Measurements from ENCODE around the gene PTEN.

PTEN gene

DNA sequence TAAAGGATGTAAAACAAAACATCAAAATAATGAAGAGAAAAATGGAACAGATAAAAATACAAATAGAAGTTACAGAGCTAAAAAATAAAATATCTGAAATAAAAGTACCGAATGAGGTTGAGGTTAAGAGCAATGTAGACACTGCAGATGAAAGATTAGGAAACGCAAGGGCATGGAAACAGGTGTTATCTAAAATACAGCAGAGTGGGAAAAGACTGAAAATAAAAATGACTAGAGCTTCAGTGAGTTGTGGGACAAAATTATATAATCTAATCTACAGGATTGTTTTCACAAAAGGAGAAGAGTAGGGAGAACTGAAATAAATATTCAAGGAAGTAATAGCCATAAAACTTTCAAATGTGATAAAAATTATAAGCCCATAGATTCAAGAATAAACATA lies 123.8 kb downstream of the PTEN start:
- no peak for DNase-seq

DNA sequence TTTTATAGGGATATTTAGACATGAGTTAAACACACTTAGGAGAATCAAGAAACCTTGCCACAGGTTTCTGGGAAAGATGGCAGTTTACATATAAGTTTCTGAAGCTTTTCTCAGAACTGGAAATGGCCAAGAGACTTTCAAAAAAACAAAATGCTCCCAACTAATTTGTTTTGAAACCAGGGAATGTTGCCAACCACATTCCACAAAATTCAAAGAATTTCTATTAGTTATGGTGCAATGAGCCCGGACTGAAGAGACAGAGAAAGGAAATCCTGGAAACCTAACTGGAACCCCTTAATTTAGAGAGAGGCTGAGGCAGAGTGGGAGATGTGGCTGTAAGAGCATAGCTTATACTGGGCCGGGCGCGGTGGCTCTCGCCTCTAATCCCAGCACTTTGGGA lies 128.5 kb downstream of the PTEN start:
- DNase-seq = no peak

DNA sequence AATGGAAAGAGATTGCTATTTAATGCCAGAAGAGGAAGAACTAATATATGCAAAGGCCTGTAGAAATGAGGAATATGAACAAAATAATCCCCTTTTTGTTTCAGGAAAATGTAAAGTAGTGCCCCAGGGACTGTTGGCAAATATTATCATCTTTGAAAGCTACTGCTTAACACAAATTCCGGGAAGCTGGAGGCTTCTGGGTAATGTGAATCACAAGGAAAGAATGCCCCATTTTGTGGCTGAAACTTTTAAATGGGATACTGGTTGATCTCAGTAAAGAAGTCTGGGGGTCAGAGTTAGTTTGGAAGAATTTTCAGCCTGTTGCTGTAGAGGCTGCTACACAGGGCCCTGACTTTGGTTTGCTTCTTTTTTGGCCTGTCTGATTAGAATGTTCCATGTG lies 141.0 kb downstream of the PTEN start:
- no peak for DNase-seq

DNA sequence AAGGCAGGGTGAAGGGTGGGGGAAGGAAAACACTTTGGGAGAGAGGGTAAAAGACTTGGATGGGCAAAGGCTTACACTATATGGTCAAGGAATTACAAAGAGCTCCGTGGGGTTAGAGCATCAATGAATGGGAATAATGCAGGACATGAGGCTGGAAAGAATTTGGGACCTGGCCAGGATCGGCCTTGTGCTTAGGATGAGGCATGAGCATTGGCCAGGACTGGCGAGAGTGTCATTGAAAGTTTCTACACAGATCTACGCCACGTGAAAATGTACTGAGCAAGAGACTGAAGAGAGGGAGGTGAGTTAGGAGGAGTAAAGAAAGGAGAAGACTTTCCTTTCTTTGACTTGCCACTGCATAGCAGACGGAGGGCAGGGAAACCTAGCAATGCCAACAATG lies 142.8 kb downstream of the PTEN start:
- DNase-seq = no peak

- no peak for DNase-seq
These were observed 145.5 kb downstream of the PTEN start for GRCh38 chr10:88008866-88009470.

- DNase-seq = no peak
These were observed 149.2 kb downstream of the PTEN start for GRCh38 chr10:88012641-88013040.

DNA sequence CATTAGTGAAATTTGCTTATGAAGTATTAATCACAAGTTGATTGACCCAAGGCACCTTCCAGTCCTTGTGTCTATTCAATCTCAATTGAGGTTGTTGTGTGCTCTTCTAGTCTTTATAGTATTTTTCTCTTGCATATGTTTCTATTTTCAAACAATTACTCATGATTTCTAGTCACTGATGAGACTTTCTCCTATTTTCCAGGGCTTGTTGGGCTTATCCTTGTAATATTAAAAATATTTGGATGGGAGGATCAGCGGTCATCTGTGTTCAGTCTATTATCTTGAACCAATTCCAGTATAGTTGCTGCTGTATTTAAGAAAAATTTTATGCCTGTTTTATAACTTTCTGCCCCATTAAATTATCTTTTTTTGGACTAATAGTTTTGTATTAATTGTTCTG lies 154.4 kb downstream of the PTEN start:
- DNase-seq = no peak

DNA sequence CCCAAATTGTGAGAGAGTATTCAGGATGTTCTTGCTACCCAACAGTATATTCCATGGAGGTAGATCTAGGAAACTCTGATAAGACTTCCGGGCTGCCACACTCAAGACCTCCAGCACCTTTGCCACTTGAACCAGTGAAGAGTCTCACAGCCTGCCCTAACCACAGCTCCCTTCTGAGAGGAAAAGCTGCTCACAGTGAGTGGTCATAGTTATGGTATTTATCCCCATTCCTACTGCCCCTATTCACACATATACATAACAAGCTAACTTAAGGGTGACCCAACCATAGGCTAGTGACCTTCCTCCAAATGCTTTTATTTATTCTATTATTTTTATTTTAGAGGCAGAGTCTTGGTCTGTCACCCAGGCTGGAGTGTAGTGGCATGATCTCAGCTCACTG lies 156.3 kb downstream of the PTEN start:
- no peak for DNase-seq
